GM21723 (cell line): ENCODE data around the gene CDH13.

Experiments used
- ATAC-seq: cut with Tn5 transposase; IDR thresholded peaks from one replicate; pipeline ENCODE4 v1.9.1; 2021; ENCODE audit warnings: mild to moderate bottlenecking, moderate library complexity; ENCODE audit not compliant: unreplicated experiment

CDH13 gene

GRCh38 chr16:83269048-83269447, 642.3 kb downstream of the CDH13 start:
- no peak for ATAC-seq

- ATAC-seq = no peak
Measured at GRCh38 chr16:83269541-83269940, 642.8 kb downstream of the CDH13 start.

GRCh38 chr16:83270061-83270460, 643.3 kb downstream of the CDH13 start:
- no peak for ATAC-seq

- no peak for ATAC-seq
Measured at GRCh38 chr16:83270640-83271039, 643.9 kb downstream of the CDH13 start.

GRCh38 chr16:83271123-83271522, 644.4 kb downstream of the CDH13 start:
- ATAC-seq = no peak

- no peak for ATAC-seq
Measured at GRCh38 chr16:83271970-83272575, 645.3 kb downstream of the CDH13 start.

GRCh38 chr16:83272843-83273242, 646.1 kb downstream of the CDH13 start:
- no peak for ATAC-seq

GRCh38 chr16:83273504-83274173, 646.9 kb downstream of the CDH13 start:
- ATAC-seq = no peak

GRCh38 chr16:83279251-83279650, 652.5 kb downstream of the CDH13 start:
- no peak for ATAC-seq

- ATAC-seq = no peak
Measured at GRCh38 chr16:83285921-83286320, 659.2 kb downstream of the CDH13 start.

GRCh38 chr16:83296505-83296904, 669.7 kb downstream of the CDH13 start:
- no peak for ATAC-seq

GRCh38 chr16:83298541-83298940, 671.8 kb downstream of the CDH13 start:
- ATAC-seq = no peak

- no peak for ATAC-seq
Measured at GRCh38 chr16:83300326-83300725, 673.6 kb downstream of the CDH13 start.

- no peak for ATAC-seq
Measured at GRCh38 chr16:83301971-83302370, 675.2 kb downstream of the CDH13 start.

GRCh38 chr16:83302853-83303252, 676.1 kb downstream of the CDH13 start:
- no peak for ATAC-seq

GRCh38 chr16:83305092-83305491, 678.3 kb downstream of the CDH13 start:
- ATAC-seq = no peak

GRCh38 chr16:83306961-83307593, 680.3 kb downstream of the CDH13 start:
- ATAC-seq = no peak

- no peak for ATAC-seq
Measured at GRCh38 chr16:83307594-83307992, 680.8 kb downstream of the CDH13 start.

- ATAC-seq = no peak
Measured at GRCh38 chr16:83308414-83308813, 681.6 kb downstream of the CDH13 start.

- ATAC-seq = no peak
Measured at GRCh38 chr16:83310816-83311215, 684.0 kb downstream of the CDH13 start.

GRCh38 chr16:83312015-83312717, 685.4 kb downstream of the CDH13 start:
- no peak for ATAC-seq
